EL (cell line): ENCODE measurements around the gene RGS6.
A peak's percentile ranks its signal among the peaks of the same experiment; 100 is the strongest.
"Not testable (repeated sequence)": the region's sequence is repeated elsewhere in the genome, so short reads cannot be mapped to it uniquely, and the experiment has no call there.

Experiments used
- DNase-seq: peaks from one replicate; pipeline ENCODE4 v3.0.0-alpha.2; 2016

RGS6 gene

GRCh38 chr14:72476657-72477499, 544.6 kb downstream of the RGS6 start:
- DNase-seq: peak; percentile 94

GRCh38 chr14:72477578-72477977, 545.3 kb downstream of the RGS6 start:
- DNase-seq: not testable (repeated sequence)

- DNase-seq: no peak
These were observed 546.3 kb downstream of the RGS6 start for GRCh38 chr14:72478471-72478893.

- no peak for DNase-seq
These were observed 547.3 kb downstream of the RGS6 start for GRCh38 chr14:72479461-72479931.

GRCh38 chr14:72480464-72481243, 548.4 kb downstream of the RGS6 start:
- no peak for DNase-seq

- DNase-seq: no peak
These were observed 551.1 kb downstream of the RGS6 start for GRCh38 chr14:72483311-72483710.

- DNase-seq: no peak
These were observed 553.5 kb downstream of the RGS6 start for GRCh38 chr14:72485695-72486094.

GRCh38 chr14:72488514-72488913, 556.3 kb downstream of the RGS6 start:
- DNase-seq: no peak

- DNase-seq: no peak
These were observed 560.0 kb downstream of the RGS6 start for GRCh38 chr14:72492196-72492595.

- peak; percentile 31 for DNase-seq
These were observed 563.4 kb downstream of the RGS6 start for GRCh38 chr14:72495668-72496067.

GRCh38 chr14:72498646-72499045, 566.4 kb downstream of the RGS6 start:
- no peak for DNase-seq

GRCh38 chr14:72499746-72500145, 567.5 kb downstream of the RGS6 start:
- DNase-seq: no peak

- DNase-seq: no peak
These were observed 568.1 kb downstream of the RGS6 start for GRCh38 chr14:72500234-72500838.

- no peak for DNase-seq
These were observed 569.2 kb downstream of the RGS6 start for GRCh38 chr14:72501439-72501838.

GRCh38 chr14:72503271-72503670, 571.0 kb downstream of the RGS6 start:
- DNase-seq: no peak

GRCh38 chr14:72503696-72504368, 571.6 kb downstream of the RGS6 start:
- DNase-seq: peak; percentile 59

- DNase-seq: no peak
These were observed 578.3 kb downstream of the RGS6 start for GRCh38 chr14:72510566-72510965.

GRCh38 chr14:72512281-72512680, 580.1 kb downstream of the RGS6 start:
- DNase-seq: no peak

- no peak for DNase-seq
These were observed 580.7 kb downstream of the RGS6 start for GRCh38 chr14:72512925-72513324.

GRCh38 chr14:72513346-72513745, 581.1 kb downstream of the RGS6 start:
- no peak for DNase-seq

GRCh38 chr14:72513965-72514659, 581.9 kb downstream of the RGS6 start:
- DNase-seq: peak; percentile 68

- no peak for DNase-seq
These were observed 582.4 kb downstream of the RGS6 start for GRCh38 chr14:72514660-72515025.
